GF-D8 (cell line): Measurements from ENCODE around the gene RAB6A.
"Not testable (repeated sequence)": the region's sequence is repeated elsewhere in the genome, so short reads cannot be mapped to it uniquely, and the experiment has no call there.

Experiments
- DNase-seq: peaks from one replicate; lab custom pipeline; 2025; lab: John Stamatoyannopoulos, UW

RAB6A gene

DNA sequence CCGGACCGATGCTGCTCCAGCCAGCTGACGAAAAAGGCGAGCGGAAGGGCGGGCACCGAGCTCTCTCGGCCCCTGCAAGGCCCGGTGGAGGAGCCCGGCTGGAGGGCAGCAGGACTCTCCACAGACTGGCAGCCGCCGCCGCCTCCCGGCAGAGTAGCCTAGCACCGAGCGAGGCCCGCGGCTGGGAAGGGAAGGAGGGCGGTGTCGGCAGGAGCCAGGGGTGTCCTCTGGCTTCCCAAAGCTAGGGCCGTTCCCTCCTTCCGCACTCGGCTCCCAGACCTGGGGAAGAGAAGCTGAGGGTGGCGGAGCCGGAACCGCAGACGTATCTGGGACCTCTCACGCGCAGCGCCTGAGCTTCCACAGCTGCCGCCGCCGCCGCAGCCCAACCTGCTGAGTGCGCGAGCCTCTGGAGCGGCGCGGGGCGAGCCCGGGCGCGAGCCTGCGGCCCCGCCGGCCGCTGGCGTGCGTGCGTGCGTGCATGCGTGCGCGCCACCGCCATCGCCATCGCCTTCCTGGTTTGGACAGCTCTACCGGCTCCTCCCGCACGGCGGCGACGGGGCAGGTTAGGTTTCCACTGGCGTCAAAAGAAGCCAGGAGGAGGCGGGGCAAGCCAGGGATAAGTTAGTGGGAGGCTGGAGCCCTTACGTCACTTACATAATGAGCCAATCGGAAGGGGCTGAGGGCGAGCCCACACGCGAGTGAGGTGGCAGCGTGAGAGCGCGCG, at the start of gene RAB6A:
Gene RAB6A, minus strand, starts transcription at position 396 of the 724 bp plus-strand sequence. CDS start 439 bp downstream, outside the sequence.
- DNase-seq = peak; percentile 98

DNA sequence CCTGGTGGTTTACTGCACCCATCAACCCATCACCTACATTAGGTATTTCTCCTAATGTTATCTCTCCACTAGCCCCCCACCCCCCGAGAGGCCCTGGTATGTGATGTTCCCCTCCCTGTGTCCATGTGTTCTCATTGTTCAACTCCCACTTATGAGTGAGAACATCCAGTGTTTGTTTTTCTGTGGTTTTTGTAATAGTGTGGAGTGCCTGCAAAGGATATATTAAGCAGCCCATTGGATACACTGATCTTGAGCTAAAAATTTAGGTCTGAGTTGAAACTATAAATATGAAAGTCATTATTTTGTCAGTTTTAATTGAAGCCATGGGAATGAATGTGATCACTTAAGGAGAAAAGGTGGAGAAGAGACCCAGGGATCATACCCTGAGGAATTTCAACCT, 49.8 kb upstream of the RAB6A start:
- DNase-seq = no peak

DNA sequence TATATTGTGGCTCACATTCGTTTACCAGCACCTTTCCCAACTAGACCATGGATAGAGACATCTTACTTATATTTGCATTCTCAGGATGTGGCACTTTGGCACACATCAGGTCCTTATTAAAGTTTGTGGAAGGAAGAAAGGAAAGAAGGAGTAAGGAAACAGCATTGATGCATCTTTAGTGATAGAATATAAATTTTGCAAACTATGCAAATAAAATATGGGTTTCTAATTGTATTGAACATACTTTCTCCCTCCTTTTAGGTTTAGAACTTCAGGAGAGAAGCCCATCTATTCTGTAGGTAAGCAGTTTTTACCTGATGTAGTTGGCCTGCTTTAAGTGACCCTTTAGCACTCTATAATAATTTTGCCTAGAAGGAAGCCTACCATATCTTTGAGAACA, 47.2 kb upstream of the RAB6A start:
- DNase-seq = no peak

DNA sequence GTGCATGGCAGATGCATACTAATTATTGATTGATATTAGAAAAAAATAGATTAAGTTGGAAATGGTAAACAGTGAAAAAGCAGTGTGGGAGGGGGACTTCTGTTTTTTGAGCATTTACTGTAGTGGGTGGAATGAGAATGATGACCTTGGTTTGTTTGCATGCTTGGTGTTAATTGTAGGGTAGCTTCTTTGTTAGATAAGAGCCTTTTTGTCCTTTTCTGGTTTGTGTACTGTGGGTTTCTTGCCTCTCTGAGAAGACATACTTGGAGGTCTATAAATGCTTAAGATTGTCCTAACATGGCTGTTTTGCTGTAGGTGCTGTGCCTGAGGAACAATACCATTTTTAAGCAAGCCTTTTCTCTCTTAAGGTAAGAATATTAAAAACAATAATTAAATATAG, 43.8 kb upstream of the RAB6A start:
- DNase-seq = no peak

DNA sequence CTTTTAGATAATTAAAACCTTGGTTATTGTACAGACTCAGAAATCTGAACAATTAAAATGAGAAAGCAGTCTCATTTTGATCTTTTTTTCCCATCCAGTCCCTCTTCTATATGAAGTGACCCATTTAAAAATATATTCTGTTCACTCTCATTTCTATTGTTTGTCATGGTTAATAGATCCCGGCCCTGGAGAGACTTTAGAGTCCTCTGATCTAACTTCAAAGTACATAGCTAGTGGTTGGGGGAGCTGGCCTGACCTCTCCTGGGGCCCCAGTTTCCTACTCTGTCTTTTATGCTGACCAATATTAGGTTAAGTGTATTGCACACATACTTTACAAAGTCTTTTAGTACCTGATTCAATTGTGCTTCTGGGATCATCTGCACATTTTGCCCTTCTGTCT, 40.3 kb upstream of the RAB6A start:
- no peak for DNase-seq

DNA sequence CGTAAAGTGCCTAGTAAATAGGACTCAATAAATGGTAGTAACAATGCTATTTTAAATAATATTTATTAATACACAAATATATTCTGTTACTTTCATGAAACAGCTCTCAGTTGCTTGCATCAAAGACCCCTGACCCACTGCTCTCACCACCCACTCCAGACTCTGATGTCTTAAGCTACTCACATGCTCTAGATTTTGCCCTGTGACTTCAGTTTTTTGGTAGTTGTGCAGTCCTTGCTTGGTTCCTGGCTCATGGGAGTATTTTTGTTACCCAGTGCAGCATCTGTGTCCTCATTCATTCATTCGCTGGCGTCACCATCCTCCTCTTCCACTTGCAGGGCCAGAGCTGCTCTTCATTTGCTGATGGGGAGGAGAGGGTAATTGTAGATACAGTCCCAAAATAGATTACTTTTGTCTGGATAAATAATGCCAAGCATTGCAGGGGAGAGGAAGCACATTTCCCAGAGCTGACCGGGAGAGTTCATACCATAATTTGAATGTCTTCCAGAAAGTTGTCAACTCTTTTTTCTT, 39.5 kb upstream of the RAB6A start:
- no peak for DNase-seq

DNA sequence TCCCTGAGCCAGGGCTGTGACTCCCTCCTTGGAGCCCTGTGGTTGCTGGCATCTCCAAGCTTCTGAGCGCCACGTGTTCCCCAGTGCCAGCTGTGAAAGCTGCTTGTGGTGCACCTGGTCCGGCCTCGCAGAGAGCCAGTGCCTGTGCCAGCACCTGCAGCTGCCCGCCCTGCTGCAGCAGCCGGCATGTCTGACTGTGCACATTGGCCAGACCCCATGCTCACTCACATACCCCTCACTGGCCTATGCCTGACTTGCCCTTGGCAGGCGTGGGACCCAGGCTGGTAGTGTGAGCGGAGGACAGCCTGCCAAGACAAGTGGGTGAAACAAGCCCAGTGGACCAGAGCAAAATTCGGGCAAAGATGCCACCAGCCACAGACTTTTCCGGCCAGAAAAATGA, 36.6 kb upstream of the RAB6A start:
- DNase-seq = no peak

DNA sequence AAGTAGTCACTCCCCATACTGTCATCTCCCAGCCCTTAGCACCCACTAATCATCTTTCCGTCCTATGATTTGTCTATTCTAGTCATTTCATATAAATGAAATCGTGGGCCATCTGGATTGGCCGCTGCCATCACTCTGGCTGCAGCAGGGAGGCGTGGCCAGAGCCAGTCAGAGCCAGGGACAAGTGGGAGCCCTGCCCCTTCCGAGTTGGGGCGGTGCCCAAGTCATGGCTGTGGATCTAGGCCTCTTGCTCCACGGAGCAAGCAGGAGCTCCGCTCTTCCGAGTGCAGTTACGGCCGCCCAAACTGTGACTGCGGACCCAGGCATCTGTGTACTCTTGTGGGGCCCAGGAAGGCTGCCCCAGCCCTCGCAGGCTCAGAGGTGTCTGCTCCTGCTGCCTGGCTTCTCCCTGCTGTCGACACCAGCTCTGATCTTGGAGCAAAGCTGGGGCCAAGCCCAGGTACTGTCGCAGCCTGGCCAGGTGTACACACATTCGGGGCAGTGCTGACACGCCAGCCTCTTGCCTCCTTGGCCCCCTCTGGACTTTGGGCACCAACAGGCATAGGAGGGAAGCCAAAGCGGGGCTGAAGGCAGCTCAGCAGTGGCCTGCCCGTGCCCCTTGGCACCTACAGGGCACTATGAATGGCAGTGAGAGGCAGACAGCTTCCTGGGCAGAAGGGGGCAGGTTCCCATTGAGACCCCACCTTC, 35.2 kb upstream of the RAB6A start:
- no peak for DNase-seq

DNA sequence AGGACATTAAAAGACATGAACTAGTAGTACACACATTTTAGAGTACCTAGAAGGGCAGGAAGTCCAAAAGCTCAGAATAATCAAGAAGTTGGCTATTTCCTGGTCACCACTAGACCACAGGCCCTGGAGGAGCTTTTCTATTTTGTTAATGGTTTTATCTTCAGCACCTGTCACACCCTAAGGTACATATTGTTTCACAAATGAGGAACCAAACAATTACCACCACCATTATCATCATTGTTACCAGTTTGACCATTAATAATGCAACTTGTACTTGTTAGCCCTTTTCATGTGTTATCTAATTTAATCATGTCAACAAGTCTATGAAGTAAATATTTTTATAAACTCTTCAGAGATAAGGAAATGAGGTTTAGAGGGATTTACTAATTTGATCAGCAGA, 31.7 kb upstream of the RAB6A start:
- DNase-seq = no peak

DNA sequence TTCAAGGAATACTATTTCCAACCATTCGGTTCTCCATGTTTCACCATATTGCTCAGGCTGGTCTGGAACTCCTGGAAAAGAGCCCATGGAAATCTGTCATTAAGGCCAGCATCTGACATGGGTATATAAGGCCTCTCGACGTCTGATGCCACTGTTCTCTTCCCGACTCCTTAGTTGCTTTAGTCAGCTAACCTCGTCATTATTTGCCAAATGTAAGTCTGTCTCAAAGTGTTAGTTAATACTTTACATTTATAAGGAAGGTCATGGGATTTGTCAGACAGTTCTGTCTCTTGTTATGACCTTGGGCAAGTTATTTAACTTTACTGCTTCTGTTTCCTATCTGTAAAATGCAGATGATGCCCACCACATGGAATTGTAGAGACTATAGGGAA, 28.4 kb upstream of the RAB6A start:
- DNase-seq = no peak

DNA sequence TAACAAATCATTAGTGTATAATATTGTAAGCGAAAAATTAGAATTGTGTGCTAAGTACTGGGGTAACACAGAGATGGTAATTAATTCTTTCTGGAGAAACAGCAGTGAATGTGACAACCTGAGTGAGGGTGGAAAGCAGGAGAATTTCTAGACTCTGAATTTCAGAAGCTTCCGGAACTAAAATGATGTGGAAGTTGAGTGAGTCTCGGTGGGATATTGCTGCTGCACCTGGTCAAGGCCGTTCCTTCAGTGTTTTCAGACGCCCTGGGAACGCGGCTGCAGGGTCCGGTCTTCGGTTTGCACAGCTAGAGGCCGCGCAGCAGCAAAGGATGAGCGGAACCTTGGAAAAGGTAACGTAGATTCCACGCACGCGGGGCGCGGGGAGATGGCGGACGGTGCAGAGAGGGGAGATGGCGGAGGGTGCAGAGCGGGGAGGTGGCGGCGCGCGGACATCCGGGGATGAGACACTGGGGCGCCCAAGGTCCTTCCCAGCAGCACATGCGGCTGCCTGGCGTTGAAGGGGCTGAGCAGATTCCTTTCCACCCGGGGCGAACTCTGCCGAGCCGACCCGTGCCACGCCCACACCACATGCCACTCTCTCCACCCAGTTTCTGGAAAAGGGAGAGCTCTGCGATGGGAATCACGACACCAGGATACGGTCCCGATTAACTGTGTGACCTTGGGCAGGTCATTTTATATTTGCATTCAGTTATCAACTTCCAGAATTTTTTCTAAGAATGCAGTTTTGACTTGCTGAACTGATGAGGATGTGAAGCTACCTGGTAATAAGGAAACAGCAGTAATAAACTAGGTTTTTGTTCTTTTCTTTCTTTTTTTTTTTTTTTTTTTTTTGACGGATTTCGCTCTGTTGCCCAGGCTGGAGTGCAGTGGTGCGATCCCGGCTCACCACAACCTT, 27.0 kb upstream of the RAB6A start, which contains the start of gene MRPL48:
Gene MRPL48, plus strand, starts transcription at position 232 of the 916 bp plus-strand sequence. Its CDS starts 98 bp downstream, at position 330.
- peak; percentile 80 for DNase-seq

DNA sequence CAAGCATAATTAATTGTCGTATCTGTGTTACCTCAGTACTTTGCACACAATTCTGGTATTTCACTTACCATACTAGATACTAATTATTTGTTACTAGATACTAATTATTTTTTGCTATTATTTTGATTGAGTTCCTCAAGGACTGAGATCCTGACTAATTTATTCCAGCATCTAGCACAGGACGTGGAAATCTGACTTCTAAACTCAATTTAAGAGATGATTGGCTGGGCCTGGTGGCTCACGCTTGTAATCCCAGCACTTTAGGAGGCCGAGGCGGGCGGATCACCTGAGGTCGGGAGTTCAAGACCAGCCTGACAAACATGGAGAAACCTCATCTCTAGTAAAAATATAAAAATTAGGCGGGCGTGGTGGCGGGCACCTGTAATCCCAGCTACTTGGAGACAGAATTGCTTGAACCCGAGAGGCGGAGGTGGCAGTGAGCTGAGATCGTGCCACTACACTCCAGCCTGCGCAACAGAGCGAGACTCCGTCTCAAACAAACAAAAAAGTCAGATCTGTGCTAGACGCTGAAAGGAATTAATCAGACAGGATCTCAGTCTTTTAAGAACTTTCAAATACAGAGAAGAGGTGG, 26.3 kb upstream of the RAB6A start:
- no peak for DNase-seq

DNA sequence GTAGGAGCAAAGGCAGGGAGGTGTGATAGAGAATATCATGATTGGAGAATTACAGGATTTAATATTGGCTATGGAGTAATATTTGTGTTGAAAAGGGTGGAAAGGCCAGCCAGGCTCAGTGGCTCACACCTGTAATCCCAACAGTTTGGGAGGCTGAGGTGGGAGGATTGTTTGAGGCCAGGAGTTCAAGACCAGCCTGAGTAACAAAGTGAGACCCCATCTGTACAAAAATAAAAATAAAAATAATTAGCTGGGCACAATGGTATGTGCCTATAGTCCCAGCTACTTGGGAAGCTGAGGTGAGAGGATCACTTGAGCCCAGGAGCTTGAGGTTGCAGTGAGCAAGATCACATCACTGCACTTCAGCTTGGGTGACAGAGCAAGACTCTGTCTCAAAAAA, 24.6 kb upstream of the RAB6A start:
- DNase-seq = not testable (repeated sequence)

DNA sequence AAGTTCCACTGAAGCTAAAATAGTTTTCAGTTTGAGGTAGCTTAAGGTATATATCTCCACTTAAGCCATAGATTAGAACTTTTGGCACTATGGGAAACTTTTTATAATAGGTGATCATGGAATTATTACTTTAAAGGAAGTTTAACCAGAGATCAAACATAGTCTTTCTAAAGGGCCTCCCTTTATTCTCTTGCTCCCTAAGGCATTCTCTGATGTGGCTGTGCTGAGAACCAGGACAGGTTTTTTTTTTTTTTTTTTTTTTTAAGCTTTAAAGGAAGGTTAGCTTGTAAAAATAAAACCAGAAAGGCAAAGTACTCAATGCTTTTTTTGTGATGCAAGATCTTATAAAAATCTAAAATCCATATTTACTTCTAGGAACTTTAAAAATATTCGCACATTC, 23.9 kb upstream of the RAB6A start:
- no peak for DNase-seq

DNA sequence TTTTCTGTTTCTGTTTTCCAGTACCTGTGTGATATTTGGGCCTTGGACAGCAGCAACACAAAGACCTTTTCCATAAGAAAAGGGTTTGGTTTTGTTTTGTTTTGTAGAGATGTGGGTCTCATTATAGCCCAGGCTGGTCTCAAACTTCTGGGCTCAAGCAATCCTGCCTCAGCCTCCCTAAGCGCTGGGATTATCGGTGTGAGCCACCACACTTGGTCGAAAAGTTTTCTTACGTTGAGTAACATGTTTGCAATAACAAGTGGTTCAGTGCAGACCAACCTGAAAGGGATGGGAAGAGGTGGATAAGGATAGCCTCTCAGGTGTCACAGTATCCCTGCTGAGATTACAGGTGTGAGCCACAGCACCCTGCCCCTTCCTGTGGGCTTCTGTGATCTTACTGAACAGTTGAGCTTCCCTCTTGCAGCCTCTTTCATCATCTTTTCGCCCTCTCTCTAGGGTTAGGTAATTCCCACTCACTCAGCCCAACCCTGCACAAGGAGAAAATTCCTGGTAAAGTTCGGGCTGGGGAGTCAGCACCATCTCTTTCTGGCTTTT, 23.3 kb upstream of the RAB6A start:
- peak; percentile 29 for DNase-seq

DNA sequence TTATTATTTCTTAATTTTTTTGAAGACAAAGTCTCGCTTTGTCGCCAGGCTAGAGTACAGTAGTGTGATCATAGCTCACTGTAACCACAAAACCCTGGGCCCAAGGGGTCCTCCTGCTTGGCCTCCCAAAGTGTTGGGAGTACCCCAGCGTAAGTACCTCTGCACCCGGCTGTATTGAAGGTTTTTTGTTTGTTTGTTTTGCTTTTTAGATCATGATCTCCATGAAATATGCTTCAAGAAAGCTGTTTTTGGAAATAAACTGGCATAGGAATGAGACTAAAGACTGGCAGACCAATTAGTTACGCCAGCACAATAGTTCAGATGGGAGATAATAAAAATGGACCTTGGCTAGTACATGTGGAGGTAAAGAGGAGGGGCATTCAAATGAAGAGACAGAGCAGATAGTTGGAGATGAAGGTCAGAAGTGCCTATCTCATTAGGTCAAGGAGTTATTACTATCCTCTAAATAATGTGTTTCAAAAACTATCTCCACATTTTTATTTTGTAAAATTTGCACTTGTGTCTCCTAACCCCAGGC, 22.7 kb upstream of the RAB6A start:
- no peak for DNase-seq

DNA sequence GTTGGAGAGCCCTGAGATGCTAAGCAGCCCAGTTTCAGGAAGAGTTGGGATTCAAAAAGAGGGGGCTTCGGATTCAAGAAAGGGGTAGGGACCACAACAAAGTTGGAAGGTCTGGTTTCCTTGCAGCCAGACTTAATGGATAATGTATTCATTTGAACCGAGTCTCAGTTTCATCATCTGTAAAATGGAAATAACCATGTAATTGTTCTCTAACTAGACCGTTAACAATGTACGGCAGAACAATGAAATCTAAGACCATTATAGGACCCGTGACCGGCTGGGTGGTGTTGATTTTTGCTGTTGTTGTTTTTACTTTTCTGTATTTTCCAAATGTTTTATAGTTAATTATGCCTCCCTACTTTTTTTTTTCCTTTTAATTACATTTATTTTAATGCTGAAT, 20.4 kb upstream of the RAB6A start:
- no peak for DNase-seq

DNA sequence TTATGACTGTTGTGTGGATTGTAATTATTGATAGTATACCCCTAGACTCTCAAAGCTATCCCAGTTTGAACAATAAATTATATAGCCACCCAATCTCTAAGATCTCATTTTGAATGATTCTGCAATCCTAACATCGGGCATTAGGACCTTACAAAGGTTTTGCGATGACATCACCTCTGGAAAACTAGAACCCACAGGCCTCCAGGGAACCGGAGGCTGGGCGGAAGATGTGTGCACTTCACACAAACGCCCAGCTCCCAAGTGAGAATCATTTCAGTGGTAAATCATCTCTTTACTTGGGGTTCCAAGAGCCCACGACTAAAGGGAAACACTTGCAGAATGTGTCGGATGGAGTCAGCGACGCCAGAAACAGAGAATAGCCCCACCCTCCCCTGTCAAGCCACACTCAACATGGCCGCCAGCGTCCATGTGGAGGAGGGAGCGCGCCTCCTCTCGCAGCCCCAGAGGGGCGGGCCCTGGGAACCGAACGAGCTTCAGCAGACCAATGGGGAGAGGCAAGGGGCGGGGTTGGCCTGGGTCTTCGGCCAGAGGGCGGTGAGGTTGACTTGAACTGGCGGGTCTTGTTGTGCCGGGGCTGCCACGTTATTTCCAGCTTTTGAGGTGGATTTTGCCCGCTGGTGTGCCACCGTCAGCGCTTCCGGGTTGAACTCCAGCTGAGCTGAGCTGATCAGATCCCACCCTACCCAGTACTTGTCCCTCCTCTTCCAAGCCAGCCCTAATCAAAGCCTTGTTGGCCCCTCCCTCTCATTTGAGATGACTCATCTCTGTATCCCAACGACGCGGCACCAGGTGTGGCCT, 18.4 kb upstream of the RAB6A start:
- peak; percentile 97 for DNase-seq

DNA sequence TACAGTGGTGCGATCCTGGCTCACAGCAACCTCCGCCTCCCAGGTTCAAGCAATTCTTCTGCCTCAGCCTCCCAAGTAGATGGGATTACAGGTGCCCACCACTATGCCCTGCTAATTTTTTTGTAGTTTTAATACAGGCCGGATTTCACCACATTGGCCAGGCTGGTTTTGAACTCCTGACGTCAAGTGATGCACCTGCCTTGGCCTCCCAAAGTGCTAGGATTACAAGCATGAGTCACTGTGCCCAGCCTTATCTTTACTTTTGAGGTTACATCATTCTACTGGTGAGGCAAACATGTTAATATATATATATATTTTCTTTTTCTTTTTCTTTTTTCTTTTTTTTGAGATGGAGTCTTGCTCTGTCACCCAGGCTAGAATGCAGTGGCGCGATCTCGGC, 9.9 kb upstream of the RAB6A start:
- not testable (repeated sequence) for DNase-seq

DNA sequence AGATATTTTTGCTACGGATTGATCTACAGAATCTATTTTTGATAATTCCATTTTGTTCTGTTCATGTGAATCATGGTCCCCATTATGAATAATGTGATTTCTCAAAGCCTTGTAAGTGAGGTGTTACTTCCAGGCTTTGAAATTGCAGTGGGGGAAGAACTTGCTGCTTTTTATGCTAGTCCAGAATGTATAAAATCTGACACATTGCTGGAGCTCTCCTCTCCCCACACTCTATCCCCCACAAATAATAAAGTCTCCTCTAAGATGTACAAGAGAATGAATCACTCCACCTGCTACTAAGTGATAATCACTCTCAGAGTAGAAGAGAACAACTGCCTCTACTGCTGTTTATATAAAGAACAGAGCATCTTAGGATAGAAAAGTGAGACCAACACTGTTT, 5.9 kb upstream of the RAB6A start:
- DNase-seq = no peak
